Testis (tissue), 3 donors: ENCODE results near the gene CNTN6. TPM values are rescaled to one million over a fixed set of nuclear protein-coding genes. Genes with fewer than 3 reads are reported as not detected.
"Not testable (repeated sequence)": the region's sequence is repeated elsewhere in the genome, so short reads cannot be mapped to it uniquely, and the experiment has no call there.

Experiments
- DNase-seq: peaks from one replicate; pipeline ENCODE4 v3.0.0-alpha.2; 2019
- H3K27ac ChIP-seq, 2 donors: fragments of 200-600 bp; sonication (generic); one replicate each; pipeline ENCODE4 v1.5.1; 2019
- H3K27me3 ChIP-seq: fragments of 200-600 bp; sonication (generic); one replicate; pipeline ENCODE4 v1.5.1; 2019
- H3K36me3 ChIP-seq: fragments of 200-600 bp; sonication (generic); one replicate; pipeline ENCODE4 v1.5.1; 2017; ENCODE audit warnings: low read depth; ENCODE audit errors: missing control alignments
- H3K4me1 ChIP-seq: fragments of 200-600 bp; sonication (generic); one replicate; pipeline ENCODE4 v1.5.1; 2019
- H3K4me3 ChIP-seq, 2 donors: fragments of 200-600 bp; sonication (generic); one replicate each; pipeline ENCODE4 v1.5.1; 2017 to 2019
- H3K9me3 ChIP-seq: fragments of 200-600 bp; sonication (generic); one replicate; pipeline ENCODE4 v1.5.1; 2017
- CTCF ChIP-seq, 3 experiments: fragments of 450-650 bp in 2 of 3; fragments of 200-600 bp in 1 of 3; sonication (generic) in 1 of 3; IDR thresholded peaks; one replicate each; pipeline ENCODE4 v1.5.1; 2016 to 2019; ENCODE audit warnings: antibody characterized with exemption in 3 of 3, mild to moderate bottlenecking in 2 of 3, moderate library complexity in 1 of 3
- POLR2A ChIP-seq: fragments of 450-650 bp; IDR thresholded peaks from one replicate; pipeline ENCODE4 v1.6.1; 2017; ENCODE audit warnings: antibody characterized with exemption, mild to moderate bottlenecking, moderate library complexity
- WGBS, 2 donors: methylation state at CpG; one replicate each; pipeline ENCODE4 v1.1.5; 2018; 5-methylcytosine and 5-hydroxymethylcytosine counted together
- intact Hi-C: fragments of 100-400 bp; cut with DNase I; formaldehyde crosslinking; loops from one replicate; pipeline ENCODE4 v1.15.1; 2023; ENCODE audit warnings: low total_unique reads
- polyA plus RNA-seq: library from polyadenylated mRNA; stranded (reverse); fragments of 350-450 nt; fragmentation: Illumina TruSeq; extraction: RNeasy Lipid Tissue Mini Kit (QIAGEN cat#74804); gene quantifications from one replicate; pipeline ENCODE4 v1.2.3, GENCODE V29; 2014; ENCODE audit warnings: low read depth, low replicate concordance; ENCODE audit not compliant: insufficient read depth
- total RNA-seq, 2 donors: library from RNA; depleted of rRNA; stranded (reverse); fragments of >200 nt; gene quantifications; one replicate each; pipeline ENCODE4 v1.2.3, GENCODE V29; 2016

The CNTN6 gene
- total and polyA plus RNA-seq, 3 donors from 2014 or later, result 0.22 to 0.74 (median 0.31) TPM

DNA sequence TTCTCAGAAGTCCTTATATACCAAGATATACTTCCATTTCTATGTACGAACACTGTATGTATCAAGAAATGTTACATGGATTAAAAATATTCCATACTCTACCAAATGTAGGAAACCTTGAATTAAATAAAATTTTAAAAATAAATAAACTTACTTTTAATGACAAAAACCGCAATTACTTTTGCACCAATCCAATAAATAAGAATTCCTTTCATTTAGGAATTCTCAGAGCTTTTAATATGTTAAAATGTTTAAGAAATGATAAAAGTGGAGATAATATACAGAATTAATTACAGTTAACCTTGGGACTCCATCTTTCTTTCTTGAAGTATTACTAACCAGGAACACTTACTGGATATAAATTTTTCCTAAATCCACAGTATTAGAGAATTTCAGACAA, 272.7 kb downstream of the CNTN6 start:
- no peak for DNase-seq
- H3K27ac ChIP-seq, result no peak overlapping the region
- no peaks in the 10 kb centered on the region for H3K9me3 ChIP-seq
- H3K36me3 ChIP-seq, result no peaks in the 10 kb centered on the region
- 87 to 90% methylated on average over 2 of the region's 2 CpGs for whole genome bisulfite sequencing, 2 donors
- H3K4me3 ChIP-seq, result no peak overlapping the region
- no peaks in the 10 kb centered on the region for H3K27me3 ChIP-seq
- no peak for TF ChIP-seq POLR2A
- TF ChIP-seq CTCF (IDR thresholded peaks at IDR 0.05), result no peak
- intact Hi-C loops, result no loop called here
- no peaks in the 10 kb centered on the region for H3K4me1 ChIP-seq

GRCh38 chr3:1374471-1374870, 281.6 kb downstream of the CNTN6 start:
- intact Hi-C loops, result no loop called here
- 63 to 68% methylated on average over 2 of the region's 2 CpGs for WGBS, 2 donors

GRCh38 chr3:1375145-1375544, 282.3 kb downstream of the CNTN6 start:
- Histone ChIP-seq H3K27ac (no peak overlapping the region), H3K27me3 (no peaks in the 10 kb centered on the region), H3K9me3 (no peaks in the 10 kb centered on the region), H3K4me1 (no peaks in the 10 kb centered on the region), H3K36me3 (no peaks in the 10 kb centered on the region), H3K4me3 (no peak overlapping the region)
- DNase-seq, result no peak
- intact Hi-C loops, result no loop called here
- no peak for TF ChIP-seq CTCF (IDR thresholded peaks at IDR 0.05)
- no peak for TF ChIP-seq POLR2A
- 70 to 85% methylated on average over 1 of the region's 1 CpG for WGBS, 2 donors

More at GRCh38 chr3:1374471-1374870, 281.6 kb downstream of the CNTN6 start:
- Histone ChIP-seq H3K36me3 (no peaks in the 10 kb centered on the region), H3K9me3 (no peaks in the 10 kb centered on the region), H3K27ac (no peak overlapping the region), H3K4me1 (no peaks in the 10 kb centered on the region), H3K27me3 (no peaks in the 10 kb centered on the region), H3K4me3 (no peak overlapping the region)
- no peak for TF ChIP-seq CTCF (IDR thresholded peaks at IDR 0.05)
- TF ChIP-seq POLR2A, result no peak
- DNase-seq, result no peak

DNA sequence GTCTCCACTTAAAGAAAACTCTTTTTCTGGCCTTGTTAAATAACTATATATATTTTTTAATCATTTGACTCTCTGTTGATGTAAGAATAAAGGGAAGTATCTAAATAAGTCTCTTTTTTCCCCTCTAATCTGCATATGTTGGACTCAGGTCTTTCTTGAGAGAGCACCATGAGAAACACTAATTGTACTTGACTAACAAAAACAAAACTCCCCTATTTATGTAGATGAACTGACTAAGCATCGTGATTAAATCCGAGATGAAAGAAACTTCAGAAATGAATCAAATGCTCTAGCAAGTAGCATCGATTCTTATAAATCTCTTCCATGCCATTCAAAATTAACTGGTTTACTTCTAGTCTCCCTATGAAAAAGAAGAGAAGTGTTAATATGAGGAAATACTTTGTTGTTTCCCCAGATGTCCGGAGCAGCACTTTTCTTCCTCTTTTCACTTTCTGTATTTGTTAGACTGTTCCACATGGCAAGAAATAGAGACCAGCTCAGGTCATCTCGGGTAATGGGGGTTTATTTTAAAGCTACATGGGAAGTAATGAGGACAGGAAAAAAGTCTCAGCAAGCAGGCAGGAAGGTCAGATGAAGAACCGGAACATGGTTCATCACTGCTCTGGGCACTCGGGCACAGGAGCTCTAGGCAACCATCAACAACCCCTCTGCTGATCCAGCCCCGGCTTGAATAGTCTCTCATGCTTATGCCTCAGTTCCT, 288.3 kb downstream of the CNTN6 start:
- H3K4me1 ChIP-seq, result no peaks in the 10 kb centered on the region
- no peak overlapping the region for H3K4me3 ChIP-seq
- no peak overlapping the region for H3K27ac ChIP-seq
- WGBS, 2 donors, result 67 to 77% methylated on average over 8 of the region's 8 CpGs
- no peak for DNase-seq
- TF ChIP-seq POLR2A (no peak), CTCF (IDR thresholded peaks at IDR 0.05) (no peak)
- intact Hi-C loops, result no loop called here
- no peaks in the 10 kb centered on the region for H3K36me3 ChIP-seq
- no peaks in the 10 kb centered on the region for H3K27me3 ChIP-seq
- no peaks in the 10 kb centered on the region for H3K9me3 ChIP-seq

GRCh38 chr3:1381647-1382036, 288.8 kb downstream of the CNTN6 start:
- H3K4me1 ChIP-seq, result no peaks in the 10 kb centered on the region
- intact Hi-C loops, result no loop called here
- 53 to 72% methylated on average over 5 of the region's 5 CpGs for WGBS, 2 donors
- no peak overlapping the region for H3K4me3 ChIP-seq
- H3K27ac ChIP-seq, result no peak overlapping the region
- no peaks in the 10 kb centered on the region for H3K36me3 ChIP-seq
- H3K9me3 ChIP-seq, result no peaks in the 10 kb centered on the region
- no peaks in the 10 kb centered on the region for H3K27me3 ChIP-seq
- TF ChIP-seq POLR2A (no peak), CTCF (IDR thresholded peaks at IDR 0.05) (no peak)
- DNase-seq, result no peak

DNA sequence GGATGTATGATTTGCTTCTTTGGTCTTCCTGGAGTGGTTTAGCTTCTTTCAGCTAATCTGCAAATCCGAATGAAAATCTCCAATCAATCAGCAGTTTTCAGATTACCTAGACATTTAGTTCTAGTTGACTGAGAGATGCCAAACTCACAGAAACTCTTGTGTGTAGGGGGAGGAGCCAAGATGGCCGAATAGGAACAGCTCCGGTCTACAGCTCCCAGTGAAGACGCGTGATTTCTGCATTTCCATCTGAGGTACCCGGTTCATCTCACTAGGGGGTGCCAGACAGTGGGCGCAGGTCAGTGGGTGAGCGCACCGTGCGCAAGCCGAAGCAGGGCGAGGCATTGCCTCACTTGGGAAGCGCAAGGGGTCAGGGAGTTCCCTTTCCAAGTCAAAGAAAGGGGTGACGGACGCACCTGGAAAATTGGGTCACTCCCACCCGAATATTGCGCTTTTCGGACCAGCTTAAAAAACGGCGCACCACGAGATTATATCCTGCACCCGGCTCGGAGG, 294.6 kb downstream of the CNTN6 start:
- WGBS, 2 donors, result 85 to 91% methylated on average over 23 of the region's 23 CpGs

More for the DNA sequence above, 294.6 kb downstream of the CNTN6 start:
- DNase-seq, H3K4me1 ChIP-seq, H3K27ac ChIP-seq, H3K36me3 ChIP-seq, intact Hi-C loops, H3K4me3 ChIP-seq, H3K9me3 ChIP-seq, H3K27me3 ChIP-seq: not testable (repeated sequence)
